HG03066 (cell line): ENCODE data around the gene GREB1.

Source experiments
- ATAC-seq: cut with Tn5 transposase; IDR thresholded peaks from one replicate; pipeline ENCODE4 v1.9.1; 2021; ENCODE audit warnings: low read depth; ENCODE audit not compliant: unreplicated experiment

Gene GREB1

DNA sequence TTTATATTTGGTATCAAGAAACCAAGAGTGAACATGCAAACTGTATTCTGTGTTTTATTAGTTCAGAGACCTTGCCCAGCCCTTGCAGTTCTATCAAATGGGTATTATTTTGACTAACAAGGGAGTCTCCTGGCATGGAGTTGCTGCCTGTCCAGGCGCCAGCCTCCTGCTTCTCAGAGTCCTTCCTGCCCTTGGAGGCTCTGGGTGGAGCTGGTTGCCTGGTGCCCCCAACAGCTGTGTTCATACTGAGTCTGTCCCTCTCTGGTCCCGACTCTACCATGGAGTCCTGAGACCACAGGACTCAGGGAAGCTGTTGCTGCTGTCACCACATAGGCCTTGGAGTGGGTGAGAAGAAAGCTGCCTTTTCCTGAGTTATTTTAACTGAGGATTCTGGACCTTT lies 26.3 kb upstream of the GREB1 start:
- no peak for ATAC-seq

DNA sequence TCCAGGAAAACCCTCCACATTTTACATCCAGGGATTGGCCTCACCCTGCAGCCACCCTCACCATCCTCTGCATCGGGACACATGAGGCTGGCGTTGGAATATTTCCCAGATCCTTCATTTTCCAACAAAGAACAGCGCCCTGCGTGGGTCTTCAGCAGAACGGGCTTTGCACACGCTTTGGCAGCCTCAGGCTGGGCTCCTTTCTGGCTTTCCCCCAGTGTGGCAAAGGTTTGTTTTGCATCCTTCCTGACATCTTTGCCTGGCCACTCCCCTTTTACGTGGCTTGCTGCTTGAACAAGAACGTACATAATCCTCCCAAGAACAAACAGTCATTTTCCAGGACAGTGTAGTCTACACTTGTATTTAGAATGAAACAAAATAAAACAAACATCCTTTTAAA lies 25.6 kb upstream of the GREB1 start:
- ATAC-seq: no peak

DNA sequence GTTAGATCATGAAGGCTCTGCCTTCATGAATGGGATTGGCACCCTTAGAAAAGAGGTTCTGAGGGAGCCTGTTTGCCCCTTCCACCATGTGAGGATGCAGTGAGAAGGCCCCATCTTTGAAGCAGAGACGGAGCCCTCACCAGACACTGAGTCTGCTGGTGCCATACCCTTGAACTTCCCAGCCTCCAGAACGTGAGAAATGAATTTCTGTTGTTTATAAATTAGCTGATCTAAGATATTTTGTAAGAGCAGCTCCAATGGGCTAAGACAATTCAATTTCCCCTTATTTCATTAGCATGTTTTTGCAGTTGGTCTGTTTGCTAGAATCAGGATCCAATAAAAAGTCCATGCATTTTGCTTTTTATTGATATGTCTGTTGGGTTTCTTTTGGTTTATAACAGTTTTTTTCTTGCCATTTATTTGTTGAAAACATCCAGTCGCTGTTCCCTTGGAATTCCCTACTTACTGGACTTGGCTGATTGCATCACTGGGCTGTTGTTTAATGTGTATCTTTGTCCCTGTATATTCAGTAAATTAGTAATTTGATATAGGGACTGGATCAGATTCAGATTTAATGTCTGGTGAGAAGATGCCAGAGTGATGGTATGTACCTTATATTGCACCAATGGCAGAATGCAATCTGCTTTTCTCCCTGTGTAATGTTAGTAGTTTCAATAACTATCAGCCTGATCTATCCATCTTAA lies 24.0 kb upstream of the GREB1 start:
- no peak for ATAC-seq

- ATAC-seq: no peak
Measured at GRCh38 chr2:11512431-11512830, 21.4 kb upstream of the GREB1 start.

DNA sequence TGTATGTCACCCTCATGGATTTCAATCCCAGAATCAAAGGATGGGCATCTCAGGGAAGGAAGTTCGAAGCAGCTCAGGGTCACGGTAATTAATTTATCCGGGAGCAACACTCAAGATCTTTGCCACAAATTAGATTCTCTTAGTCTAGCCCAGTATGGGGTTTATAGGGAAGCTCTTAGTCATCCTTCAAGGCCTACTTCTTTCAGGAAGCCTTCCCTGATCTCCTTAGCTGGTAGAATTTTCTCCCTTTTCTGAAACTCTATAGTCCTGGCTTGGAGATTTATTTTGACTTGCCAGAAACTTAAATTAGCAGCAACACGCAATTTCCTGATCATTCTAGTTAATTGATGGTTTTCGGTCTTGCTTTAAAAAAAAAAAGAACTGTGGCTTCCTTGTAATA lies 20.5 kb upstream of the GREB1 start:
- ATAC-seq: no peak

DNA sequence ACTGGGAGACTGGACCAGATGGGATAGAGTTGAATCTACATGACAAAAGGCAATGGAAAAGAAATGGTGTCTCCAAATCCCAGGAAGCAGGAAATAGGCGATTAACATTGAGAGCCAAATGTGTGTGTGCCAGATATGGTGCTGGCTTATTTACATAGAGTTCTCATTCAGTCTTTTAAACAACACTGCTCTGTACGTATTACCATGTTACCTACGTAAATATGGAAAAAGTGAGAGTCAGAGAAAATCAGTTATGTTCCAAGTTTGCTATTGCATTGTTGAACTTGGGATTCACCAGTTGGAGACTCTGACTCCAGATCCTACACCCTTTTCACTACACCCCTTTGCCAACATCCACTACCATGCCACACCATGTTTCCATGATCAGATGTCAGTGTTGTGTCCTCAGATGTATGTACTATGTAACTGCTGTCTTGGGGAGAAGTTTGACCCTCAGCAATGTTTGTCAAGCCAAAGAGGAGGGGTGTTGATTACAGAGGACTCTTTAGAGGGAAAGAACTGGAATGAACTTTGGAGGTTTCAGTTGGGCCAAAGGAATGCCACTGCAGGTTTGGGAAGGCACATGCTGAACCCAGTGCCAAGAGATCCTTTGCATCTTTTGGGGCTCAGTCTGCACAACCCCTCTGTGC lies 19.6 kb upstream of the GREB1 start:
- no peak for ATAC-seq

GRCh38 chr2:11514904-11515303 lies 18.9 kb upstream of the GREB1 start:
- ATAC-seq: no peak

DNA sequence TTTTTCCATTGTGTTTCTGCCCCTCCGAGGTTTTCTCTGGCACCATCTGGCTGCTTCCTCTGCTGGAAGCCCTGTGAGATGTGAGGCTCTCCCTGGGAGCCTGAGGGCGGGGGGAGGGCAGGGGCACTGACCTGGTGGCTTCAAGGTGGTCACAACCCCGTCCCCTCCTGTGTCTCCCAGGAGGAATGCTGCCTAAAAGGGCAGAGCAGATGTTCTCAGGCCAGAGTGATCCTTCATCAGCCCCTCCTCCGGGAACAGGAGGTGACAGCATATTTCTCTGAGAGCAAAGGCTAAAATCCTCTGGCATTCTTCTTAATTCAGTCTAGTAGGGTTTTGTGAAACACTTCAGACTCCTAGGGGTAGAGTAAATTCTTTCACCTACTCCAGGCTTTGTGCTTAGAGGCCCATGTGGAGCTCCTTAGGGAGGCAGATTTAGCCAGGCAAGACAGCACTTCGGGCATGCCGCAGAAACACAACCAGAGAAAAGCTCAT lies 18.3 kb upstream of the GREB1 start:
- ATAC-seq: no peak

GRCh38 chr2:11516984-11517648 lies 16.7 kb upstream of the GREB1 start:
- no peak for ATAC-seq

DNA sequence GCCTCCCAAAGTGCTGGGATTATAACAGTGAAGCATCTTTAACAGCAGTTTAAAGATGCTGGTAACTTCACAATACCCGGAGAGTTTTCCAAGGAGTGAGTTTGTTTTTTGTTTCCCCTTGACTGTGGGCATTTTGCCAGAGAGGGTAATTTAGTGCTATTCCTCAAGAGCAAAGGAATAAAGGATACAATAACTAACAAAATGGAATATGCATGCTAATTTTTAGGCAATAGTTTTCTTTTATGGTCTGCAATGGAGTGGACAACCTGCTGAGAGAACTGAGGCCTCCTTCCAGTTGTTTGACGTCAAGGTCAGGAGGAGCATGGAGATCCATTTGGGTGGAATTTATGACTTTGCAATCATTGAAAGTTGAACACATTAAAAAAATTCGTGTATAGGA lies 15.9 kb upstream of the GREB1 start:
- ATAC-seq: no peak

DNA sequence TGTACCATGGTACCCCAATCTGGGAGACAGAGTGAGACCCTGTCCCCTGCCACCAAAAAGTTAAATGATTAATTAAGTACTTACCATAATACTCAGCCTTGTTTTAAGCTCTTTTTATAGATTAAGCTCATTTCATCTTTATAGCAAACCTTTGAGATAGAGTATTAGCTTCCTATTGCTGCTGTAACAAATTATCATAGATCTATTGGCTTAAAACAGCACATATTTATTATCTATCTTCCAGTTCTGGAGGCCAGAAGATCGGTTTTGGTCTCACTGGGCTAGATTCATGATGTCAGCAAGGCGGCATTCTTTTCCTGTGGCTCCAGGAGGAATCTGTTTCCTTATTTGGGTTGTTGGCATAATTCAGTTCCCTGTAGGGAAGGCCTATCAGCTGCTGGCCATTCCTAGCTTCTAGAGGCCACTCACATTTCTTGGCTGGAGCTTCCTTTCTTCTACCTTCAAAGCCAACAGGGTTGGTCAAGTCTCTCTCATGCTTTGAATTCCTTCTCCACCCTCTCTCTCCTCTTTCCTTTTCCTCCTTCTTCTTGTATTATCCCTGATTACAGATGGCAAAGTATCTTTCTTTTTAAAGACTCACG lies 13.7 kb upstream of the GREB1 start:
- no peak for ATAC-seq

DNA sequence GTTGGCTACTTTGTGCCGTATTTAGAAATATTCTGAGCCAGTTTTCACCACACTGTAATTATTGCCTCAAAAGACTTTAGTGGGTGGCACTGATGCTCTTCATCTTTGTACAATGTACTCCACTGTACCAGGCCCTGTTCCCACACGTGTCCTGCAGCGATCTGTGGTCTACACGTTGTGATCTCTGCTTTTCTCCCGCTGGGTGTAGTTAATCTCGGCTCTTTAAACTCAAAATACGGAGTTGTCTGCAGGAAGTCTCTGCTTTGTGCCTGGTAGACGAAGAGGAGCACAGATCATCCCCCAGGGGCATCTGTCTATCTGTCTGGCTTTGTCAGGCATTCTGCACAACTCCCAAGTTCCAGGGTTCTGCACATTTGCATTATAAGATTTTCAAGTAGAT lies 12.1 kb upstream of the GREB1 start:
- ATAC-seq: no peak

DNA sequence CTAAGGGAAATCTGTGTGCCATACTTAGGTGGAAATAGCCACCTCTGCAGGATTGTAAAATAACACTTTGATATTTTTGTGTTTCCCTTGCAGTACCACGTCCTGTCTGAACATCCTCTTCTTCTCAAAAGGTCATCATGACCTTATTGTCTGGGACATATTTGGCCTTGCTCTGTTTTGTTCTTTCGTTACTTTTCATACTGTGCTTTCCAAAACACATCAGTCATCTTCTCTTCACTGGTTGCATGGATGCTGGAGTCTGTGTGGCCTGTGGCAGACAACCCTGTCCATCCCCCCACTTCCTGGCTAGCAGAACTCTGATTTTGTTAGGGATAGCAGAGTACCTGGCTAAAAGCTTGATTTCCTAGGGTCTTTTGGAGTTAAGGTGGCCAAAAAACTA lies 9.4 kb upstream of the GREB1 start:
- ATAC-seq: no peak

DNA sequence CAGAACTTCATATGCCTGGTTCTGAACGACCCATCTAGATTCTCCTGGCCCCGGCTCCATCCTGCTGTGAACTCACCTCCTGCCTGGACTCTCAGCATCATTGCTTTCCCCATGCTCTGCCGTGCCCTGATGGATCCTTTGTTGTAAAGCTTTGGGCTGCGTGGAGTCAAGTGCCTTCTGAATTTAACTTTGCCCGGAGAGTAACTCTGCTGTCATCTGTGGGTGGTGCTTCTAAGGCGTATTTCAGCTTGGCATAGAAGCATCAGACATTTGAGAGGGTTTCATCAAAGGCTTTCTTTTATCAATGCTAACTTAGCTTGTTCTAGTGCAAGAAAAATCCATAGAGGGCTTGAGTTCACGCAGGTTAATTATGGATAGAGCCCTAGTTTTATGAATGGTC lies 8.1 kb upstream of the GREB1 start:
- ATAC-seq: no peak

- ATAC-seq: no peak
Measured at GRCh38 chr2:11527001-11527400, 6.8 kb upstream of the GREB1 start.

GRCh38 chr2:11528228-11528627 lies 5.6 kb upstream of the GREB1 start:
- no peak for ATAC-seq

DNA sequence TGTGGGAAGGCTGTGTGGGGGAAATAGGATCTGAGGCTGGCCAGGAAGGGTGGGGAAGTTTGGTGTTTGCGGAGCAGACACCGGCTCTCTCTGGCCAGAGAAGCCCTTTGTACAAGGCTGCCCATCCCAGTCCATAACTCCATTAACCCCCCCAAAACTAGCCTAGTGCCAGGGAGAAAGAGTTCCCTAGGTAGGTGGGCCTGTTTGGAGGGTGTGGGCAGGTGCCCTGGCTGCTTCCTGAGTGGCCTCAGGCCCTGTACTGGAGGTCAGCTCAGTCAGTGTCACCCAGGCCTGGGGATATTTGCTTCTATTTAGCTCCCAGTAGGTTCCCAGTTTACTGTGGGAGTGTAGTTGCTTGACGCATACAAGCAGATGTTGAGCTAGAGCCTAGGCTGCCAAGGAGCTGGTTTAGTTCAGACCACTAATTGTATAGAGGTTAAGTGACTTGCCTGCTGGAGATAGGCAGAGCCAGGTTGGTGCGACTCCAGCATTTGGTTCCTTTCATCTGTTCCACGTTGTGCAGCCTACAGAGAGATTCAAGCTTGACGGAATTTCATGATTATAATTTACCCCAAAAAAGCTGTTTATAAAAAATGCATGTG lies 2.9 kb upstream of the GREB1 start:
- ATAC-seq: no peak

DNA sequence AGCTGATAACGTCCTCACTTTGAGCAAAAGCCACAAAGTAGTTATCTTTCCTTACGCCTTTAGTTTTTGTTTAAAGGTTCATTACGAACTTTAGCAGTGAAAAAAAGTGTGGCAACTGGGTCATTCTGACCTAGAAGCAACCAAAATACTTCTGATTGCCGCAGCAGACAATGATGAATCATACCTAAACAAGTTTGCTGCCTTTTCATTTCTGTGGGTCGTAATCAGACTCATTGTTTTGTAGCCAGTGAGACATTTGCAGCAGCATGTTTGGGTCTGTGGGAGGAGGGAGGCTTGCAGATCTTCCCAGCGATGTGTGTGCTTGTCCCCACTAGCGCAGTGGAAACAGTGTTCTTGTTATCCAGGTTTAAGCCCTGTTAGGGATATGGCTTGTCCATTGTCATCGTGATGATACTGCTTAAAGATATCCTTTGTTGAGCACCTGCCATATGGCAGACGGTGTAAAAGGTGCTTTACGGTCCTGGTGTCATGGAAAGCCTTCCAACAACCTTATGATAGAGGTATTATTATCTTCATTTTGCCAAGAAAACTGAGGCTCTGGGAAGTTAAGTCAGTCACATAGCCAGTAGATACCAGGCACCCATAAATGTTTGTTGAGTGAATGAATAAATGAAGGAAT lies 1.3 kb upstream of the GREB1 start:
- no peak for ATAC-seq

- no peak for ATAC-seq
Measured at GRCh38 chr2:11534071-11534745, 363 bp downstream of the GREB1 start.
